Activated T-cell treated with anti-CD3 and anti-CD28 coated beads, Interleukin-2, amount 50 U/mL, for 1 hour (primary cell): ENCODE results near the gene THADA.

Experiments
- DNase-seq: peaks from one replicate; pipeline ENCODE4 v3.0.0-alpha.2; 2020

Gene THADA

DNA sequence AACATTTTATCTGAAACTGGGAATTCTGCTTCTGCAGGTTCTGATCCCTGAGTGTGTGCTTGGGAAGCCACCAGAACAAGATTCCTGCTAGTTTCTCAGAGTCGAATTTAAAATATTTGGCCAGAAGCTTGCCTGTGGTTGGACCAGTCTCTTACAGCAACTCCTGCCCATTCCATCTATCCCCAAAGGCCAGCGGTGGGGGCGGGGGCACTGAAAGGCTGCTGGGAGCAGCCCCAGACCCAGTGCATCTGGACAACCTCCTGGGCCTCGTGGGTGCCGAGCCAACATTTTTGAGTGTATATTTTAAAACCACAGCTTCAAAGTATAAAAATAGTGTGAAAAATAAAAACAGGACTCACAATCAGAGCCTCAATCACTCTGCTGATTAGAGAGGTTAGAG lies 330.8 kb downstream of the THADA start:
- DNase-seq = no peak

- no peak for DNase-seq
Measured at GRCh38 chr2:43262951-43263350, 332.9 kb downstream of the THADA start.

- DNase-seq = no peak
Measured at GRCh38 chr2:43262239-43262638, 333.6 kb downstream of the THADA start.

- no peak for DNase-seq
Measured at GRCh38 chr2:43259512-43259911, 336.3 kb downstream of the THADA start.

GRCh38 chr2:43258547-43259156 lies 337.2 kb downstream of the THADA start:
- no peak for DNase-seq

- no peak for DNase-seq
Measured at GRCh38 chr2:43255296-43255910, 340.4 kb downstream of the THADA start.

DNA sequence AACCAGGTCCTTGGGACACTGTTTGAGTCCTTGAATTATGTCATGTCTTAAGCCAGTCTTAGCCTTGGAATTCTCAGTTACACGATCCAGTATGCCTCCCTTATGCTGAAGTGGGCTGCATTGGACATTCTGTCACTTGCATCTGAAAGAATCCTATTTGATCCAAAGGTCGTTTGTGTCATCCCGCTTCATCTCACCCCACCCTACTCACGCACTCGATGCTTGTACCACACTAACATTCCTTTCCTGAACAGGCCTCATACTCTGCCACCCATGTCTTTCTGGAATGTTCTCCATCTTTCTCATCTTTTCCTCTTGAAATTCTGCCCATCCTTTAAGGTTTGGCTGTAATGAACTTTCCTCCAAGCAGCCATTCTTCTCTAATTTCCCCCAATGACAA lies 341.5 kb downstream of the THADA start:
- no peak for DNase-seq

DNA sequence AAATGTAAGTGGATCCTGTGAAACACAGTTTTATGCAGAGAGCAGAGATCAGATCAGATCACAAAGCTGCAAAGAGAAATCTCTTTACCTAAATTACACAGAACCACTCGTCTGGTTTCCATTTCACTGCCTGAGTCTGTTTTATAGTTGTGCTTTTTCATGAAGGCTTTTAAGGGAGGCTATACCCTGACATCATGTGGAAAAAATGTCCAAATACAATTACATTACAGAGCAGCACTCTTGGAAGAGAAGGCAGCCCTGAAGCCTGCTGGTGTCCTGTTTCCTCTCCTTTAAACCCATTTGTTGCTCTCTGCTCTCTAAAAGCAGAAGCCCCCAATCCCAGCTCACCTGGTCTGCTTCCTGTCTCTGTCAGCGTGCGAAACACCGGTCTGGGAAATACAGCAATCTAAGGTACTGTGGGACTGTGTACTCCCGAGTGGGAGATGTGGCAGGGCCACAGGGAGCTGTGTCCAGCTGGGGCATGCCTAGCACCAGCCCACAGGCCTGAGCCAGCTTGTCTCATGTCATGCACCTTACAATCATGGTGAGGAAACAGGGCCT lies 344.6 kb downstream of the THADA start:
- DNase-seq = no peak

GRCh38 chr2:43250015-43250414 lies 345.8 kb downstream of the THADA start:
- no peak for DNase-seq

- DNase-seq = no peak
Measured at GRCh38 chr2:43248621-43249020, 347.2 kb downstream of the THADA start.

- no peak for DNase-seq
Measured at GRCh38 chr2:43246641-43247040, 349.2 kb downstream of the THADA start.

- DNase-seq = no peak
Measured at GRCh38 chr2:43241558-43241957, 354.3 kb downstream of the THADA start.

DNA sequence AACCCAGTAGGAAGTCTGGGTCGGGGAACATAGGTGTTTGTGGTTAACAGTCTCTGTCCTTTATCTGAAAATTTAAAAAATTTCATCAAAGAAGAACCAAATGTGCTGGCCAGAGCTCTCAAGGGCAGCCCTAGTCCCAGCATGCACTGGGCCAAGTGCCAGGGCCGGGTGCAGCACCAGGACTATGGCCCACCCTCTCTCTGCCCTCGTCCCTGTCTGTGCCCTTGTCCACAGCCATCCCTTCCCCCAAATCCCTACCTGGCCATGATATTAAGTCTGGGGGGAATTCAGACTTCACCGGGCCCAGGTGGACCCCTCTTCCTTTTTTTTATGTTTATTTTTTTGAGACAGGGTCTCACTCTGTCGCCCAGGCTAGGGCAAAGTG lies 355.1 kb downstream of the THADA start:
- DNase-seq = no peak

DNA sequence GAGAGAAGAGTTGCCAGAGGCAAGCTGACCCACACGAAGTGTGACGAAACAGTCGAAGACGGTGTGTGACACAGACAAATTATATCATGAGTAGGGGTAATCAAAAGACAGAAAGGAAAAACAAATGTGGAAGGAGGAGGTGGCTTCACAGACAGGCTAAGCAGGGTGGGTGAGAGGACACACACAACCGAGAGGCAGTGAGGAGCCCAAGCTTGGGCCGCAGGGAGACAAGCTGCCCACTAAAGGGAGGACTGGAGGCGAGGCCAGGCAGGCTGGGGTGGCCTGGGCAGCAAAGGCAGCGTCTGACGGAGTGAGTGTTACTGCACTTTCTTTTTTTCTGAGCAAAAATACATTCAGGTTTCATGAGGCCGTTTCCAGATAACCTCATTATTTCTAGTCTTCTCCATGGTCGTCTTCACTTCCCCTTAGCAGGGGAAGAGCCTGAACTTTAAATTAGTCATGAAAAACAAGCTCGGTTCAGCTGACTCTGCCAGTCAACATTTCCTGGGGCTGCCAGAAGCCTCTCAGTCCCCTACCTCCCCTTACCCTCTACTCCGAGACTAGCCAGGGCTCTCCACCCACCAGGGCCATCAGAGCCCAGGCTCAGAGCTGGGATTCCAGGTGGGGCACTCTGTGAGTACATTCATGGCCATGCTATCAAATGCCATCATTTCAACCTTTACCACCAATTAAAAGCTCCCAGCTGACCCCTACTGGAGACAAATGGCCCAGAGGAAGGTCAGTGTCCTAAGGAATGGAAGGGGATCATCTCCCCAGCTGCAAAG lies 355.7 kb downstream of the THADA start:
- DNase-seq = no peak

- no peak for DNase-seq
Measured at GRCh38 chr2:43238813-43239212, 357.0 kb downstream of the THADA start.

GRCh38 chr2:43238176-43238575 lies 357.7 kb downstream of the THADA start:
- no peak for DNase-seq

DNA sequence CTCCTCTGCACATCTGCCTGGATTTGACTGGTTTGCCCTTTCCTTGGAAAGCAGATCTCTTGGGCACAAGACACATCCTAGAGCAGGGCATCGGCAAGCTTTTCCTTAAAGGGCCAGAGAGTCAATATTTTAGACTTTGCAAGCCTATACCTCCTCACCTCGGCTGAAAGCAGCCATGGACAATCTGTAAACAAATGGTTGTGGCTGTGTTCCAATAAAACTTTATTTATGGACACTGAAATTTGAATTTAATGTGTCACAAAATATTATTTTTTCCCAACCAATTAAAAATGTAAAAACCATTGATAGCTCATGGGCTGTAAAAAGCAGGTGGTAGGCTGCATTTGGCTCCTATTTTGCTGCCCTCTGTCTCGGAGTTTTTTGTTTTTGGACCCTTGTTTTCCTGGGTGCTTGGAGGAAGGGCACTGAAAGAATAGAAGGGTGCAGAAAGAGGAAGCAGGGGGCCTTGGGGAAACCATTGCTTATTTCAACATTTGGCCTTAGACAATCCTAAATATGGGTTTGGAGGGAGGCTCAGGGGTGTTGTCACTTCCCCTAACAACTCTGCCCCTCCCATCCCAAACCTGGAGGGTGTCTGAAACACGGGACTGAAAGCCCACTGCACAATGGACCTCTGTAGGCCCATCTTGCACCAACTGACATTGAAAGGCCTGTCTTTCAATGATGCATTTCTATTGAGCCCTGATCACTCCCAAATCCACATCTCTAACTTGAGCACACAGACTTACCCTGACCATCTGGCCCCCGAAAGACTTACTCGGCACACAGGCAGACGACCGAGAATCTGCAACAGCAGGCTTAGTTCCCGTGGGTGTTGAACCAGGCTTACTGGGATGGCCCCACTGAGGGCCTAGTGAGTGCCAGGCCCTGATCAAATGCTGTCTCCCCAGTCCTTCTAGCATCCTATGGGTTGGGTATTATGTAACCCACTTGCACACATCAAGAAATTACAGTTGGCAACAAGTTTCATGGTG lies 362.3 kb downstream of the THADA start:
- no peak for DNase-seq

- DNase-seq = no peak
Measured at GRCh38 chr2:43230951-43231827, 364.6 kb downstream of the THADA start.

DNA sequence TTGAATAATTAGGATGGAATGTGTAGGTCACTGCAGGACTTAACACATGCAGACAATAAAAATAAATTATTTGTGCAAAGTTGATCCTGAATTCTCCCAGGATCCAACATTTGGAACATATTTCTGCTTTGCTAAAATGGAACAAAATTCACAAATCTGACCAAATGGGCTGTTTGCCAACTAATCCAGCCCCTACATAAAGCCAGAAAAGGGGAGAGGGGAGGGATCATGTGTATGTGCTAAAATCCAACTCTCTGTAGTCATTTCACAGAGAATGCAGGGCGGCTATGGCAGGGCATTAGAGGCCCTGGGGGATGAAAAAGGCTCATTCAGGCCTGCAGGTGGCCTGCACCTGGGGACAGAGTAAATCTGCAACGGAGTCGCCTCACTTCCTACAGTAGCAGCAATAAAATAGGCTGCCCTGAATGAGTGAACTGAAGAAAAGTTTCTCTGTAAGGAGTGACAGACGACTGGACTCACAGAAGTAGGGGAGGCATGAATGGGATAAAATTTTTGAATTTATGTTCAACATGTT lies 365.4 kb downstream of the THADA start:
- no peak for DNase-seq

GRCh38 chr2:43228756-43229659 lies 366.8 kb downstream of the THADA start:
- DNase-seq = no peak
